ENCODE results near the gene SLC6A11. TPM values are rescaled to one million over a fixed set of nuclear protein-coding genes. Genes with fewer than 3 reads are reported as not detected.

SLC6A11 gene
- total and polyA plus RNA-seq, 2 of the 8 experiments (the other 6 are each of a cell fraction or from before 2014, with no cell fraction given): 0.78 to 1.5 TPM

- TF ChIP-seq POU5F1 (IDR thresholded peaks at IDR 0.05; ENCODE audit: low read depth, low read length) (no peak), CTBP2 (IDR thresholded peaks at IDR 0.05; ENCODE audit: borderline replicate concordance, insufficient read depth, insufficient read length, low read length) (no peak), TAF7 (optimal IDR thresholded peaks at IDR 0.05; ENCODE audit: borderline replicate concordance, low read depth, low read length) (peak; percentile 20), SIX5 (IDR thresholded peaks at IDR 0.05; ENCODE audit: low read depth, low read length) (no peak)
Observed at GRCh38 chr3:10950476-10951294, 134.7 kb downstream of the SLC6A11 start (continued).

Data from H1 (cell line).